Chondrocyte (in vitro differentiated cells): Measurements from ENCODE around the gene RNASE7. TPM values are rescaled to one million over a fixed set of nuclear protein-coding genes. Genes with fewer than 3 reads are reported as not detected.

Source experiments
- DNase-seq: peaks from one replicate; pipeline ENCODE4 v3.0.0; 2021; ENCODE audit warnings: mixed read lengths, low spot score
- H3K27ac Mint-ChIP-seq: one replicate; pipeline ENCODE4 v1.8.0; 2021; ENCODE audit warnings: mild to moderate bottlenecking, moderate library complexity, mixed read lengths; ENCODE audit not compliant: unreplicated experiment
- H3K27me3 Mint-ChIP-seq: 2 replicates; pipeline ENCODE4 v1.8.0; 2021; ENCODE audit warnings: low read depth, mixed read lengths
- H3K36me3 Mint-ChIP-seq: 2 replicates; pipeline ENCODE4 v1.8.0; 2021; ENCODE audit warnings: low read depth, mixed read lengths
- H3K4me1 Mint-ChIP-seq: 2 replicates; pipeline ENCODE4 v1.8.0; 2021; ENCODE audit warnings: low read depth, mild to moderate bottlenecking, mixed read lengths
- H3K4me3 Mint-ChIP-seq: one replicate; pipeline ENCODE4 v1.8.0; 2021; ENCODE audit warnings: mild to moderate bottlenecking, moderate library complexity, mixed read lengths; ENCODE audit not compliant: unreplicated experiment
- H3K9me3 Mint-ChIP-seq: 2 replicates; pipeline ENCODE4 v1.8.0; 2021; ENCODE audit warnings: low read depth, mixed read lengths
- total RNA-seq: library from RNA; stranded (reverse); gene quantifications from 3 replicates; pipeline ENCODE4 v1.2.1, GENCODE V29; 2021
- TF ChIP-seq, protein P1 (sequence below): fragments of 200-600 bp; sonication (generic); IDR thresholded peaks from 2 replicates; pipeline ENCODE4 v1.5.0; 2021; ENCODE audit warnings: antibody characterized with exemption, mild to moderate bottlenecking, moderate library complexity

RNASE7 gene
- total RNA-seq, 1 donor from 2014 or later, result not detected

DNA sequence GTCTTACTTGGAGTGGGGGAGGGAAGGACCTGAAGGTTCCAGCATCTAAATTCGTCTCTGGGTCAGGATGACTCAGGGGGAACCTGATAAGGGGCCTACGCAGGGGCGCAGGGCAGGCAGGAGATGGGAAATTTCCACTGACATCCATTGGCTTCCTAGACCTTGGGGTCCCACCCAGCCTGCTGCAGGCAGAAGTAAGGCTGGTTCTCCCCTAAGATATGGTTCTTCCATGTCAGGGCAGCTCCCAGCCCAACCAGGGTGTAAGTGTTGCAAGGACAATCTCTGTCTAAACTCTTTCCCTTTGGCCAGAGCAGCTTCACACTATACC lies 15.2 kb upstream of the RNASE7 start:
- TF ChIP-seq, protein P1, sequence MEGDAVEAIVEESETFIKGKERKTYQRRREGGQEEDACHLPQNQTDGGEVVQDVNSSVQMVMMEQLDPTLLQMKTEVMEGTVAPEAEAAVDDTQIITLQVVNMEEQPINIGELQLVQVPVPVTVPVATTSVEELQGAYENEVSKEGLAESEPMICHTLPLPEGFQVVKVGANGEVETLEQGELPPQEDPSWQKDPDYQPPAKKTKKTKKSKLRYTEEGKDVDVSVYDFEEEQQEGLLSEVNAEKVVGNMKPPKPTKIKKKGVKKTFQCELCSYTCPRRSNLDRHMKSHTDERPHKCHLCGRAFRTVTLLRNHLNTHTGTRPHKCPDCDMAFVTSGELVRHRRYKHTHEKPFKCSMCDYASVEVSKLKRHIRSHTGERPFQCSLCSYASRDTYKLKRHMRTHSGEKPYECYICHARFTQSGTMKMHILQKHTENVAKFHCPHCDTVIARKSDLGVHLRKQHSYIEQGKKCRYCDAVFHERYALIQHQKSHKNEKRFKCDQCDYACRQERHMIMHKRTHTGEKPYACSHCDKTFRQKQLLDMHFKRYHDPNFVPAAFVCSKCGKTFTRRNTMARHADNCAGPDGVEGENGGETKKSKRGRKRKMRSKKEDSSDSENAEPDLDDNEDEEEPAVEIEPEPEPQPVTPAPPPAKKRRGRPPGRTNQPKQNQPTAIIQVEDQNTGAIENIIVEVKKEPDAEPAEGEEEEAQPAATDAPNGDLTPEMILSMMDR, result no peak
- DNase-seq, result no peak
- Mint-ChIP-seq H3K27me3 (peaks cover 17% of the 10 kb centered on the region), H3K4me1 (peaks cover 10% of the 10 kb centered on the region), H3K9me3 (no peaks in the 10 kb centered on the region), H3K4me3 (no peak overlapping the region), H3K36me3 (no peaks in the 10 kb centered on the region), H3K27ac (no peak overlapping the region)

DNA sequence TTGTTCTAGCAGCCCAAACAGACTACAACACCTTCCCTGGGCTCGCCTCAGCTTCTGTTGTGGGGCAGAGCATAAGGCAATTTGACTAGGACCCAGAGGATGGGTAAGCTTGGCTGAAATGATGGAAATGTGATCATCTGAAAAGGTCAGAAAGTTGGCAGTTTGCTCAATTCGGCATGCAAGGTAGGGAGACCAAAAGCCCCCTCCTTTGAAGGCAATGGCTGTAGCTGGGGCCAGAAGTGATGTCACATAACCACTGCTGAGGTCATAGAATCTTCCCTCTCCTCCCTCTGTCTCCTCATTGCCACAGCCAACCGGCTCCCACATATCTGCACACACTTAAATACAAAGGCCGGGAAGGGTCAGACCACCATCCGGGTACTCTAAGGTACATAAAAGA lies 12.2 kb upstream of the RNASE7 start, which contains the start of gene TPPP2:
TSS of gene TPPP2 (plus strand) at position 301 of the 400 bp plus-strand sequence. CDS start 365 bp downstream, outside the sequence.
- TF ChIP-seq, protein P1, result no peak
- Mint-ChIP-seq H3K36me3 (no peaks in the 10 kb centered on the region), H3K27ac (no peak within 1 kb of the TSS), H3K27me3 (peaks cover 10% of the 10 kb centered on the region), H3K9me3 (no peaks in the 10 kb centered on the region), H3K4me3 (no peak within 1 kb of the TSS), H3K4me1 (peaks cover 5% of the 10 kb centered on the region)
- no peak for DNase-seq

DNA sequence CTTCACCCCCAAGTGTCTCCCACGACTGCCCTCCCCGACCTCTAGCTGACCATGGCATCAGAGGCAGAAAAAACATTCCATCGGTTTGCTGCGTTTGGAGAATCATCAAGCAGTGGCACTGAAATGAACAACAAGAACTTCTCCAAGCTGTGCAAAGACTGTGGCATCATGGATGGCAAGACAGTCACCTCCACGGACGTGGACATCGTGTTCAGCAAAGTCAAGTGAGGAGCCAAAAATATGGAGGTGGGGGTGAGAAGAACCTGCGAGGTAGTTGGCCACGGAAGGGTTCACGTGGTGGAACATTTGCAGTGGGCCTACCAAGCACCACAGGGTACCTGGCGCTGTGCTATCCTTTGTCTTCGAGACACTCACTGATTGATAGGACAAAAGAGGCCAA lies 11.6 kb upstream of the RNASE7 start:
- Mint-ChIP-seq H3K9me3 (no peaks in the 10 kb centered on the region), H3K27ac (no peak overlapping the region), H3K4me1 (peaks cover 3% of the 10 kb centered on the region), H3K4me3 (no peak overlapping the region), H3K36me3 (no peaks in the 10 kb centered on the region), H3K27me3 (peaks cover 12% of the 10 kb centered on the region)
- TF ChIP-seq, protein P1, result no peak
- no peak for DNase-seq

DNA sequence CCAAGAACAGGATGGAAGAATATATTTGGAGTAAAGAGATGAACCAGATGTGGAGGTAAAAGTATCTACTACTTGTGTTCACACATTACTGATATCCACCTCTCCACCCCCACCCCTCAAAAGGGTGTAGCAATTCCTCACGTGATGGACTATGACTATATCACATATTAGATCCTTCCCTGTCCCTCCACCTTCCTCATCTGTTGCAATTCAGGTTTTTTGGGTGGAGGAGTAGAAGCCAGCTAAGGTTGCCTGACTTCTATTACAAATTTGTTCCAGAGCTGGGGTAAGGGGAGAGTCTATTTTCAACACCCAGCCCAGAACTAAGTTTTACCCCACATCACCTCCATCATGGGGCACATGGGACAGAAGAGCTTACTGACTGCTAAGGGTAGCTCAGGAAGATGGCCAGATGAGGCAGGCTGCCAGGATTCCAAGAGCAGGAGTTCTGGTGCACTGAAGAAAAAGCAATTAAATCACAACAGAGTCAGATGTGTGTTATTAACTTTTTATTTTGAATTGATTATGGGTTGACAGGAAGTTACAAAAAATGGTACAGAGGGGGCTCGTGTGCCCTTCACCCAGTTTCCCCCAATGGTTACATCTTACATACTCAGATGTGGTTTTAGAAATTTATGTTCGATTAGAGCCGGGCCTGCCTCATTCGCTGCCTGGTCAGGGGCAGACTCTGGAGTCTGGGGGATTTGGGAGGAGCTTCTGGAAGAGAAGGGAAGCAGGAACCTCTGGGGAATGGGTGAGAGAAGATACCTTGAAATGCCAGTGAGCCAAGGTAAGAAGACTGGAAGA lies 9.6 kb upstream of the RNASE7 start:
- H3K4me3 Mint-ChIP-seq, result no peak overlapping the region
- no peaks in the 10 kb centered on the region for H3K4me1 Mint-ChIP-seq
- no peak overlapping the region for H3K27ac Mint-ChIP-seq
- H3K27me3 Mint-ChIP-seq, result peaks cover 12% of the 10 kb centered on the region
- no peaks in the 10 kb centered on the region for H3K36me3 Mint-ChIP-seq
- TF ChIP-seq, protein P1, result no peak
- DNase-seq, result no peak
- H3K9me3 Mint-ChIP-seq, result no peaks in the 10 kb centered on the region

DNA sequence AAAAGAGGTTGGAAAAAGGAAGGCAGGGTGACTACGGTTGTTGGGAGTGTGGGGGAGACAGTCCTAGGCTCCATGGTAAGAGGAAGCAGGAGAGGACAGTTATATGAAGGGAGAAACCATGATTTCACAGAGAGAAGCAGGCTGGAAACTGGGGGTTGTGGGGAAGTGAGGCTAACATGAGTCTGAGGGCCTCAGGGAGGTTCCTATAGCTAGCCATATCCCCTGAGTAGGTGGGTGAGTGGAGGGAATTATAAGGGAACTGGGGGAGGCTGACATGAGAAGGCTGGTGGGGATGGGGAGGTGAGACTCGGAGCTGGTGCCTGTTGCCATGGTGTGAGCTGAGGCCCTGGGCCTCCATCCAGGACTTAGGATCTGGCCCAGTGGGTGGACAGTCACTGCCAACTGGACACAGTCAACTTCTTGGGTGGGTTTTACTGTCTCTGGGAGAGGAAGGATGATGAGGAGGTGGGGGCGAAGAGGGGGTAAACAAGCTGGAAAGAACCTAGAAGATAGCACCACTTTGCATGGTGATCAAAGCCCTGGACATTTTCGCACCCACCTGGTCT lies 8.9 kb upstream of the RNASE7 start:
- Mint-ChIP-seq H3K4me1 (peaks cover under 1% of the 10 kb centered on the region), H3K36me3 (no peaks in the 10 kb centered on the region), H3K27me3 (peaks cover 12% of the 10 kb centered on the region), H3K9me3 (no peaks in the 10 kb centered on the region), H3K27ac (no peak overlapping the region), H3K4me3 (no peak overlapping the region)
- TF ChIP-seq, protein P1, result no peak
- no peak for DNase-seq
